Chondrocyte (in vitro differentiated cells): ENCODE measurements around the gene KL. TPM values are rescaled to one million over a fixed set of nuclear protein-coding genes. Genes with fewer than 3 reads are reported as not detected.

Source experiments
- DNase-seq: peaks from one replicate; pipeline ENCODE4 v3.0.0; 2021; ENCODE audit warnings: mixed read lengths, low spot score
- H3K27ac Mint-ChIP-seq: one replicate; pipeline ENCODE4 v1.8.0; 2021; ENCODE audit warnings: mild to moderate bottlenecking, moderate library complexity, mixed read lengths; ENCODE audit not compliant: unreplicated experiment
- H3K27me3 Mint-ChIP-seq: 2 replicates; pipeline ENCODE4 v1.8.0; 2021; ENCODE audit warnings: low read depth, mixed read lengths
- H3K36me3 Mint-ChIP-seq: 2 replicates; pipeline ENCODE4 v1.8.0; 2021; ENCODE audit warnings: low read depth, mixed read lengths
- H3K4me1 Mint-ChIP-seq: 2 replicates; pipeline ENCODE4 v1.8.0; 2021; ENCODE audit warnings: low read depth, mild to moderate bottlenecking, mixed read lengths
- H3K4me3 Mint-ChIP-seq: one replicate; pipeline ENCODE4 v1.8.0; 2021; ENCODE audit warnings: mild to moderate bottlenecking, moderate library complexity, mixed read lengths; ENCODE audit not compliant: unreplicated experiment
- H3K9me3 Mint-ChIP-seq: 2 replicates; pipeline ENCODE4 v1.8.0; 2021; ENCODE audit warnings: low read depth, mixed read lengths
- total RNA-seq: library from RNA; stranded (reverse); gene quantifications from 3 replicates; pipeline ENCODE4 v1.2.1, GENCODE V29; 2021
- TF ChIP-seq, protein P1 (sequence below): fragments of 200-600 bp; sonication (generic); IDR thresholded peaks from 2 replicates; pipeline ENCODE4 v1.5.0; 2021; ENCODE audit warnings: antibody characterized with exemption, mild to moderate bottlenecking, moderate library complexity

The KL gene
- total RNA-seq, 1 donor from 2014 or later, result 0.05 TPM

GRCh38 chr13:33015791-33016323 lies 366 bp upstream of the KL start:
- no peak overlapping the region for H3K27ac Mint-ChIP-seq
- H3K36me3 Mint-ChIP-seq, result peaks cover 2% of the 10 kb centered on the region

GRCh38 chr13:33017323-33017929 lies 1.2 kb downstream of the KL start:
- TF ChIP-seq, protein P1, sequence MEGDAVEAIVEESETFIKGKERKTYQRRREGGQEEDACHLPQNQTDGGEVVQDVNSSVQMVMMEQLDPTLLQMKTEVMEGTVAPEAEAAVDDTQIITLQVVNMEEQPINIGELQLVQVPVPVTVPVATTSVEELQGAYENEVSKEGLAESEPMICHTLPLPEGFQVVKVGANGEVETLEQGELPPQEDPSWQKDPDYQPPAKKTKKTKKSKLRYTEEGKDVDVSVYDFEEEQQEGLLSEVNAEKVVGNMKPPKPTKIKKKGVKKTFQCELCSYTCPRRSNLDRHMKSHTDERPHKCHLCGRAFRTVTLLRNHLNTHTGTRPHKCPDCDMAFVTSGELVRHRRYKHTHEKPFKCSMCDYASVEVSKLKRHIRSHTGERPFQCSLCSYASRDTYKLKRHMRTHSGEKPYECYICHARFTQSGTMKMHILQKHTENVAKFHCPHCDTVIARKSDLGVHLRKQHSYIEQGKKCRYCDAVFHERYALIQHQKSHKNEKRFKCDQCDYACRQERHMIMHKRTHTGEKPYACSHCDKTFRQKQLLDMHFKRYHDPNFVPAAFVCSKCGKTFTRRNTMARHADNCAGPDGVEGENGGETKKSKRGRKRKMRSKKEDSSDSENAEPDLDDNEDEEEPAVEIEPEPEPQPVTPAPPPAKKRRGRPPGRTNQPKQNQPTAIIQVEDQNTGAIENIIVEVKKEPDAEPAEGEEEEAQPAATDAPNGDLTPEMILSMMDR, result peak; percentile 65
- Mint-ChIP-seq H3K27me3 (peaks cover 38% of the 10 kb centered on the region), H3K4me3 (no peak overlapping the region), H3K9me3 (no peaks in the 10 kb centered on the region), H3K36me3 (peaks cover 2% of the 10 kb centered on the region), H3K4me1 (peaks cover 17% of the 10 kb centered on the region), H3K27ac (no peak overlapping the region)
- DNase-seq, result no peak

More at GRCh38 chr13:33015791-33016323, 366 bp upstream of the KL start:
- Mint-ChIP-seq H3K4me3 (no peak overlapping the region), H3K27me3 (peaks cover 36% of the 10 kb centered on the region), H3K9me3 (peaks cover 2% of the 10 kb centered on the region), H3K4me1 (peaks cover 17% of the 10 kb centered on the region)
- no peak for DNase-seq
- TF ChIP-seq, protein P1, result no peak

DNA sequence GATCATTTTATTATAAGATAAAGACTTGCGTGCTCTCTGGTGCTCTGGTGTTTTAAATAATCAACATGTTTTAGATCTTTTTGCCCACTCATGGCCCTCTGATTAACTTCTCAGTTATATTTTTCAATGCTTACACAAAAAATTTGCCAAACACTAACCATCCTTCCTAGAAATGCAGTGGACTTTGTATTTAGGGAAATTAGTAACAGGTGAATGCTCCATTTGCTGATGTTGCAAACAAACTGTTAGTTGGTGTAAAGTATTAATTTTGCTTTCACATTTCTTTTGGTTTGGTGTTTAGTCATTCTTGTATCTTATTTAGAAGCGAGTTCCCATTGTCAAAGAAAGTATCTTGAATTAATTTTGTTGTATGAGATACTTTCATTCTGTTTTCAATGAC lies 2.7 kb downstream of the KL start:
- H3K4me1 Mint-ChIP-seq, result peaks cover 17% of the 10 kb centered on the region
- TF ChIP-seq, protein P1, result no peak
- no peak for DNase-seq
- no peak overlapping the region for H3K4me3 Mint-ChIP-seq
- H3K27me3 Mint-ChIP-seq, result peaks cover 43% of the 10 kb centered on the region
- H3K9me3 Mint-ChIP-seq, result no peaks in the 10 kb centered on the region
- peaks cover 2% of the 10 kb centered on the region for H3K36me3 Mint-ChIP-seq
- H3K27ac Mint-ChIP-seq, result no peak overlapping the region

DNA sequence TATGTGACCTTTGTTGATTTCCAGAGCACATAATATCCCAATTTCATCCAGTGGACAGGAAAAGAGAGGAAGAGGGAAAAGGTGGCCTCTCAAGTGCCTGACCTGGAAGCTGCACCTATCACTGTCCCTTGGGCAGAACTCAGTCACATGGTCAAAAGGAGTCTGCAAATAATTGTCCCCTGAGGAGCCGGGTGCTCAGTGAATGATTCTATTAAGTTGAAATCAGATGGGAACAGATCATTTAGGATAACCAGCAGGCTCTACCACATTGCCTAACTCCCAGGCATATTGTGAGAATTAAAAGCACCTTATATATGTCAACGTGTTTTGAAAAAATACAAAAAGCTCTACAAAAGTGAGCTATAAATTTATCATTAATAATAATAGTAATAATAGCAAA lies 6.8 kb downstream of the KL start:
- Mint-ChIP-seq H3K4me3 (no peak overlapping the region), H3K9me3 (no peaks in the 10 kb centered on the region)
- TF ChIP-seq, protein P1, result no peak

GRCh38 chr13:33025220-33025744 lies 9.1 kb downstream of the KL start:
- DNase-seq, result no peak
- Mint-ChIP-seq H3K27ac (no peak overlapping the region), H3K36me3 (peaks cover 2% of the 10 kb centered on the region), H3K4me3 (no peak overlapping the region), H3K27me3 (peaks cover 28% of the 10 kb centered on the region), H3K9me3 (no peaks in the 10 kb centered on the region), H3K4me1 (no peaks in the 10 kb centered on the region)
- TF ChIP-seq, protein P1, result no peak

More for the DNA sequence above, 6.8 kb downstream of the KL start:
- H3K36me3 Mint-ChIP-seq, result peaks cover 4% of the 10 kb centered on the region
- DNase-seq, result no peak
- H3K4me1 Mint-ChIP-seq, result no peaks in the 10 kb centered on the region
- H3K27ac Mint-ChIP-seq, result no peak overlapping the region
- H3K27me3 Mint-ChIP-seq, result peaks cover 44% of the 10 kb centered on the region
